Measurements from ENCODE around the gene RUNX1.

DNA sequence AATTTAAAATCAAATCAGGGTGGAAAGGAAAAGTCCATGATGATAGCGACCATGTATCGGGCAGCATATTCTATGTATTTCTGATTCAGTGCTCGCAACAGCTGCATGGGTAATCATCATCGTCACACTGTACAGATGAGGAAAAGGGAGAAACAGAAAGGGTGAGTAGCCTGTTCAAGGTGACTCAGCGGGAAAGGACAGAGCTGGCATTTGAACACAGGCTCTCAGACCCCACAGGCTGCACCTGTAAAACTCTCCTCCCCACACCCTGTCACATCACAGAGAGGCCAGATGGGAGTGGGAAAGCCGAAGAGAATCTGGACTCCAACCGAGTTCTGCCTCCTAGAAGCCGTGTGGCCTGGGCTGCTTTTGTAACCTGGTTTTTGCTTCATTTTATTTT is 14.0 kb downstream of the RUNX1 start:
- TF ChIP-seq, protein P1, sequence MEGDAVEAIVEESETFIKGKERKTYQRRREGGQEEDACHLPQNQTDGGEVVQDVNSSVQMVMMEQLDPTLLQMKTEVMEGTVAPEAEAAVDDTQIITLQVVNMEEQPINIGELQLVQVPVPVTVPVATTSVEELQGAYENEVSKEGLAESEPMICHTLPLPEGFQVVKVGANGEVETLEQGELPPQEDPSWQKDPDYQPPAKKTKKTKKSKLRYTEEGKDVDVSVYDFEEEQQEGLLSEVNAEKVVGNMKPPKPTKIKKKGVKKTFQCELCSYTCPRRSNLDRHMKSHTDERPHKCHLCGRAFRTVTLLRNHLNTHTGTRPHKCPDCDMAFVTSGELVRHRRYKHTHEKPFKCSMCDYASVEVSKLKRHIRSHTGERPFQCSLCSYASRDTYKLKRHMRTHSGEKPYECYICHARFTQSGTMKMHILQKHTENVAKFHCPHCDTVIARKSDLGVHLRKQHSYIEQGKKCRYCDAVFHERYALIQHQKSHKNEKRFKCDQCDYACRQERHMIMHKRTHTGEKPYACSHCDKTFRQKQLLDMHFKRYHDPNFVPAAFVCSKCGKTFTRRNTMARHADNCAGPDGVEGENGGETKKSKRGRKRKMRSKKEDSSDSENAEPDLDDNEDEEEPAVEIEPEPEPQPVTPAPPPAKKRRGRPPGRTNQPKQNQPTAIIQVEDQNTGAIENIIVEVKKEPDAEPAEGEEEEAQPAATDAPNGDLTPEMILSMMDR (IDR thresholded peaks at IDR 0.05) = no peak
- TF ChIP-seq POLR2A (IDR thresholded peaks at IDR 0.05) = no peak
